ENCODE data around the gene CCDC148.

DNA sequence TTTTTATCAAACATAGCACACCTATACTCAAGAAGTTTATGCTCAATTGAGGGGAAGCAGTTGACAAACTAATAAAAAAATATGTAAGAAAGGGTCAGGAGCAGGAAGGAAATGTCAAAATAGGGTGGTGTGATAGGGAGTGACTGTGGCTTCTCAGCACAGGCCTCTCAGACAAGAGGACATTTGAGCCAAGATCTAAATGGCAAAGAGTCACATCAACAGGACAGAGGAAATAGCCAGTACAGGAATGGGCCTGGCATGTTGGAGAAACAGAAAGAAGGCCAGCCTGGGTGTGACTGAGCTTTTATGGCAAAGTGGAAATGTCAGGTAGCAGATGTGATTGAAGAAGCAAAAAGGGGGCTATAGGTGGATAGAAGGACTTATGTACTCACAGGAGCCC is 117.0 kb downstream of the CCDC148 start:
- TF ChIP-seq, protein P1, sequence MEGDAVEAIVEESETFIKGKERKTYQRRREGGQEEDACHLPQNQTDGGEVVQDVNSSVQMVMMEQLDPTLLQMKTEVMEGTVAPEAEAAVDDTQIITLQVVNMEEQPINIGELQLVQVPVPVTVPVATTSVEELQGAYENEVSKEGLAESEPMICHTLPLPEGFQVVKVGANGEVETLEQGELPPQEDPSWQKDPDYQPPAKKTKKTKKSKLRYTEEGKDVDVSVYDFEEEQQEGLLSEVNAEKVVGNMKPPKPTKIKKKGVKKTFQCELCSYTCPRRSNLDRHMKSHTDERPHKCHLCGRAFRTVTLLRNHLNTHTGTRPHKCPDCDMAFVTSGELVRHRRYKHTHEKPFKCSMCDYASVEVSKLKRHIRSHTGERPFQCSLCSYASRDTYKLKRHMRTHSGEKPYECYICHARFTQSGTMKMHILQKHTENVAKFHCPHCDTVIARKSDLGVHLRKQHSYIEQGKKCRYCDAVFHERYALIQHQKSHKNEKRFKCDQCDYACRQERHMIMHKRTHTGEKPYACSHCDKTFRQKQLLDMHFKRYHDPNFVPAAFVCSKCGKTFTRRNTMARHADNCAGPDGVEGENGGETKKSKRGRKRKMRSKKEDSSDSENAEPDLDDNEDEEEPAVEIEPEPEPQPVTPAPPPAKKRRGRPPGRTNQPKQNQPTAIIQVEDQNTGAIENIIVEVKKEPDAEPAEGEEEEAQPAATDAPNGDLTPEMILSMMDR (tag by site-specific recombination; IDR thresholded peaks at IDR 0.05) = no peak
- TF ChIP-seq ZNF837 (tag by site-specific recombination; IDR thresholded peaks at IDR 0.05) (no peak), GLI4 (tag by site-specific recombination; IDR thresholded peaks at IDR 0.05) (no peak), ZNF112 (tag by site-specific recombination; IDR thresholded peaks at IDR 0.05) (no peak), ZNF501 (tag by site-specific recombination; IDR thresholded peaks at IDR 0.05) (no peak), BCL11A (tag by site-specific recombination; IDR thresholded peaks at IDR 0.05; ENCODE audit: low read depth) (no peak)
- TF ChIP-seq, protein P2, sequence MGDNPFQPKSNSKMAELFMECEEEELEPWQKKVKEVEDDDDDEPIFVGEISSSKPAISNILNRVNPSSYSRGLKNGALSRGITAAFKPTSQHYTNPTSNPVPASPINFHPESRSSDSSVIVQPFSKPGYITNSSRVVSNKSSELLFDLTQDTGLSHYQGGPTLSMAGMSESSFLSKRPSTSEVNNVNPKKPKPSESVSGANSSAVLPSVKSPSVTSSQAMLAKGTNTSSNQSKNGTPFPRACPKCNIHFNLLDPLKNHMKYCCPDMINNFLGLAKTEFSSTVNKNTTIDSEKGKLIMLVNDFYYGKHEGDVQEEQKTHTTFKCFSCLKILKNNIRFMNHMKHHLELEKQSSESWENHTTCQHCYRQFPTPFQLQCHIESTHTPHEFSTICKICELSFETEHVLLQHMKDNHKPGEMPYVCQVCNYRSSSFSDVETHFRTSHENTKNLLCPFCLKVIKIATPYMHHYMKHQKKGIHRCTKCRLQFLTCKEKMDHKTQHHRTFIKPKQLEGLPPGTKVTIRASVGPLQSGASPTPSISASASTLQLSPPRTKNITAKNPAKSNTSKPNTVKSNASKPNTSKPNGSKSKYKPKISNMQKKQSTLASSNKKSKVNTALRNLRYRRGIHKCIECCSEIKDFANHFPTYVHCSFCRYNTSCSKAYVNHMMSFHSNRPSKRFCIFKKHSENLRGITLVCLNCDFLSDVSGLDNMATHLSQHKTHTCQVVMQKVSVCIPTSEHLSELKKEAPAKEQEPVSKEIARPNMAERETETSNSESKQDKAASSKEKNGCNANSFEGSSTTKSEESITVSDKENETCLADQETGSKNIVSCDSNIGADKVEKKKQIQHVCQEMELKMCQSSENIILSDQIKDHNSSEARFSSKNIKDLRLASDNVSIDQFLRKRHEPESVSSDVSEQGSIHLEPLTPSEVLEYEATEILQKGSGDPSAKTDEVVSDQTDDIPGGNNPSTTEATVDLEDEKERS (tag by site-specific recombination; IDR thresholded peaks at IDR 0.05) = no peak
